DMS79 treated with DMSO at 0.1 percent for 48 hours (cell line): Measurements from ENCODE around the gene TTBK1.

Experiments
- DNase-seq: peaks from one replicate; lab custom pipeline; 2025; lab: John Stamatoyannopoulos, UW

TTBK1 gene

GRCh38 chr6:43223175-43223574 lies 20.1 kb upstream of the TTBK1 start:
- DNase-seq = no peak

DNA sequence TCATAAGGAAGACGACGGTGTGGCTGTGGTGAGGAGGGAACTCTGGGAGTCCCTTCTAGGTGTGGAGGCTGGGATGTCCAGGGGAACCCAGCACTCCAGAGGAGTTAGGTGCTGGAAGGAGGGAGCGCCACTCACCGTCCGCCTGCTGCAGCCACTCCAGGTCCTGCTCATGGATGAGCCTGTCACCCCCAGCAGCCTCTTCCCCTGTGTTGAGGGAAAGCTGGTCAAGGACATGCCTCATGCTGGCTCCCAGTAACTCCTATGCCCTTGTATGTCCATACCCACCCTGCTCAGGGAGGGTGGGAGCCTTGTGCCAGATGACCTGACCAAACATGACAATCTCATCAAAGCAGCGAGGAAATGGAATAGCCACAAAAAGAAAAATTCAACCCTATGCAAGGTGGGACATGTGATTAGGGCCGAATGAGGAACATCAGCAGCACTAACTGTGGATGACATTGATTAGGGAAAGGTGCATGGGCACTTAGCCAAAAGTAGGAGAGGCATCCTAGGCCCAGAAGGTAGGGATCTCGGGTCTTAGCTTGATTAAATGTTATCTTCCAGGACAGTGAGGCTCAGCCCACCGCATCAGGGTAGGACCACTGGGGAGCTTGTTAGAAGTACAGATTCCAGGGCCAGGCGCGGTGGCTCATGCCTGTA lies 17.0 kb upstream of the TTBK1 start:
- DNase-seq = no peak

GRCh38 chr6:43228951-43229802 lies 14.1 kb upstream of the TTBK1 start, which contains the start of gene DNPH1:
Gene DNPH1 (minus strand): TSS chr6:43229481. CDS start chr6:43229456, 25 bp downstream.
- peak; percentile 73 for DNase-seq

DNA sequence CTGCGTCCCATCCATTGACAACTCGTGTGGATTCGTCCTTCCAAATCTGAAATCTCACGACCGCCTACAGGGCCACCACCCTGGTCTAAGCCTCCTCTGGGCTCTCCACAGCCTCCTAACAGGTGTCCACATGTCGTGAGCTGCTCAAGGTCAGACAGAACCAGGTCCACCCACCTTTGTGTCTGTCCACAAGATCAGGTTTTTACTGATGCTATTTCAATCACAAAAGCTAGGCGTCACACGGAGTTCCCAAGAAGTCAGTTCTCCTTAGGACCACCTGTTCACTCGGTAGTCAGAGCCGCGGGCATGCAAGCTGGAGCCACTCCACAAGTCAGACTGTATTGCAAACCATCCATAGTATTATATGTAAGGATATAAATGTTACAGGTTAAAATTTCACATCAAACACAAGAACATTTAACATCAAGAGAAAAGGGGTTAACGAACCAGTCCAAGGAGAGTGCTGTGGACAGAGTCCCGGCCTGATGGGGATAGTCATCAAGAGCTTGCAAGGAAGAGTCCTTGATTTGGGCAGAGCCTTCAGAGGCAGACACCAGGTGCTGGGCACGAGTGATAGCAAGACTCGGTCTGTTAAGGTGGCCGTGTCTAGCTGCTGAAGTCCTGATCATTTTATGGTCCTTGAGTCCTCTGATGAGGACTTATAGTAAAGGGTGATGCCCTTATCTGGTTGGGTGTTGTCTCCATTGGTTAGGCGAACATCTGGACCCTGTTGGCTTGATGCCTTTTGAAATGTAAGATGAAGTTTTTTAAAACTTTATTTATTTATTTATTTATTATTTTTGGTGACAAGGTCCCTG lies 13.3 kb upstream of the TTBK1 start:
- DNase-seq = no peak

DNA sequence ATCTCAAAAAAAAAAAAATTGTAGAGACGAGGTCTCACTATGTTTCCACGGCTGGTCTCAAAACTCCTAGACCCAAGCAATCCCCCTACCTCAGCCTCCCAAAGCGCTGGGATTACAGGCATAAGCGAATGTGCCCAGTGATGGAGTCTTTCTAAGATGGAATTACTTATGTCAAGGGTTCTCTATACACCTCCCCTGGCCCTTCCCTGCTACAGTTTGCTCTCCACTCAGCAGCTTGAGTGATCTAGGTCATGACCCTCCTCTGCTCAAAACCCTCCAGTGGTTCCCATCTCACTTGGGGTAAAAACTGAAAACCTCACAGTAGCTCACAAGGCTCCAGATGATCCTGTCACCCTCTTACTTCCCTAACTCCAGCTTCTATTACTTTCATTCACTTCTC lies 12.2 kb upstream of the TTBK1 start:
- no peak for DNase-seq

DNA sequence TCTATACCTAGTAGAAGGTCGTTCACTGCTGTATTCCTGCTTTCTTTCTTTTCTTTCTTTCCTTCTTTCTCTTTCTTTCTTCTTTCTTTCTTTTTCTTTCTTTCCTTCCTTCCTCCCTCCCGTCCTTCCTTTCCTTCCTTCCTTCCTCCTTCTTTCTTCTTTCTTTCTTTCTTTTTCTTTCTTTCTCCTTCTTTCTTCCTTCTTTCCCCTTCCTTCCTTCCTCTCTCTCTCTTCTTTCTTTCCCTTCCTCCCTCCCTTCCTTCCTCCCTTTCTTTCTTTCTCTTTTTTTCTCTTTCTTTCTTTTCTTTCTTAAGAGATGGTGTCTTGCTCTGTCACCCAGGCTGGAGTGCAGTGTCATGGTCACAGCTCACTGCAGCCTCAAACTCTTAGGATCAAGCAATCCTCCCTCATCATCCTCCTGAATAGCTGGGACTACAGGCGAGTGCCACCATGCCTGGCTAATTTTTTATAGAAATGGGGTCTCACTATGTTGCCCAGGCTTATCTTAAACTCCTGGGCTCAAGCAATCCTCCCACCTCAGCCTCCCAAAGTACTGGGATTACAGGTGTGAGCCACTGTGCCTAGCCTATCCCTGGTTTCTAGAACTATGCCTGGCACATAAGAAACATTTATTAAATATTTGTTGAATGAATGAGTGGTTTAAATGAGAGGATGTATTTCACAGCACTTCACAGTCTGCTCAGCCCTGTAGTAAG lies 11.4 kb upstream of the TTBK1 start:
- no peak for DNase-seq

GRCh38 chr6:43235841-43236240 lies 7.4 kb upstream of the TTBK1 start:
- no peak for DNase-seq

GRCh38 chr6:43239054-43239453 lies 4.2 kb upstream of the TTBK1 start:
- DNase-seq = no peak

DNA sequence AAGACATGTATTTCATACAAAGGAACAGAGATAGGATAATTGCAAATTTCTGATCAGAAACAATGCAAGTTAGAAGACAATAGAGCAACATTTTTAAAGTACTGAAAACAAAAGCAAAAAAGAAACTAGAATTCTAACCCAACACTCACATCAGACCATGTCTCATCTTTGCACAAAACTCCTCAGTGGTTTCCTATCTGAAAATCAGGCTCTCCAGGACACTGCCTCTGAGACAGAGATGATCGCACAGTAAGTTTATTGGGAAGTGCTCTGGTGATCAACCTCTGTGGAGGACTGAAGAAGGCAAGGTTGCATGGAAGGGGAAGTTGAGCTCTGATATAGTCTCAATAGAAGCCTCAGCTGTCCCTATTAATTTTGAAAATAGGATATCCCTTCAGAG lies 2.3 kb upstream of the TTBK1 start:
- no peak for DNase-seq

GRCh38 chr6:43241446-43241845 lies 1.8 kb upstream of the TTBK1 start:
- no peak for DNase-seq

- DNase-seq = no peak
Measured at GRCh38 chr6:43243664-43244321, 512 bp downstream of the TTBK1 start.

DNA sequence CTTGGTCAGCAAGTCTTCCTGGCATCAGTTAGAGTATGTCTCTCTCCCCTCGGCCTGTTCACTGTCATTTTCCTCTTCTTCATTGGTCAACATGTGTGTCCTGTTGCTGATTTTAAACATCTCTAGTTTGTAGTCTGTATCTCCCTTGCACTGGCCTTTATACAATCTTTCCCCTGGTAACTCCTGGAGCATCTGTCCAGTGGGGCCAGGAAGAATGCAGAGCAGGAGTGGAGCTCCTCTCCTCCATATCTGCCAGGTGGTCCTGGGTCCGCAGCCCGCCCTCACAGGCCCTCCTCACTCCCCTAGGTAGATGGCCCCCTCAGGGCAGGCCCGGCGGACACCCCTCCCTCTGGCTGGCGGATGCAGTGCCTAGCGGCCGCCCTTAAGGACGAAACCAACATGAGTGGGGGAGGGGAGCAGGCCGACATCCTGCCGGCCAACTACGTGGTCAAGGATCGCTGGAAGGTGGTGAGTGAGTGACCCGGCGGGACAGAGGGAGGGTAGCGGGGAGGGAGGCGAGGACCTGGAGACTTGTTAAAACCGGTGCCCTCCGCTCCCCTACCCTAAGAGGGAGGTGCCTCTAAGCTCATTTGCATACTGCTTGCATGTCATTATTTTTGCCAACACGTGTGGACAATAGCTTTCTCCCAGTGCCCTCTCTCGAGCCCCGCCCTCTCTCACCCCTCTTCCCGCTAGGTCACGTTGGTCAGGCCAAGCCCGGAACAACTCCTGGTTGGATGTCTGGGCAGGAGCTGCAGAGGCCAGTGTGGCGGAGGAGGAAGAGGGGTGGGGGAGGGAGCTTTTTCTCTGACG lies 3.2 kb downstream of the TTBK1 start:
- peak; percentile 75 for DNase-seq

DNA sequence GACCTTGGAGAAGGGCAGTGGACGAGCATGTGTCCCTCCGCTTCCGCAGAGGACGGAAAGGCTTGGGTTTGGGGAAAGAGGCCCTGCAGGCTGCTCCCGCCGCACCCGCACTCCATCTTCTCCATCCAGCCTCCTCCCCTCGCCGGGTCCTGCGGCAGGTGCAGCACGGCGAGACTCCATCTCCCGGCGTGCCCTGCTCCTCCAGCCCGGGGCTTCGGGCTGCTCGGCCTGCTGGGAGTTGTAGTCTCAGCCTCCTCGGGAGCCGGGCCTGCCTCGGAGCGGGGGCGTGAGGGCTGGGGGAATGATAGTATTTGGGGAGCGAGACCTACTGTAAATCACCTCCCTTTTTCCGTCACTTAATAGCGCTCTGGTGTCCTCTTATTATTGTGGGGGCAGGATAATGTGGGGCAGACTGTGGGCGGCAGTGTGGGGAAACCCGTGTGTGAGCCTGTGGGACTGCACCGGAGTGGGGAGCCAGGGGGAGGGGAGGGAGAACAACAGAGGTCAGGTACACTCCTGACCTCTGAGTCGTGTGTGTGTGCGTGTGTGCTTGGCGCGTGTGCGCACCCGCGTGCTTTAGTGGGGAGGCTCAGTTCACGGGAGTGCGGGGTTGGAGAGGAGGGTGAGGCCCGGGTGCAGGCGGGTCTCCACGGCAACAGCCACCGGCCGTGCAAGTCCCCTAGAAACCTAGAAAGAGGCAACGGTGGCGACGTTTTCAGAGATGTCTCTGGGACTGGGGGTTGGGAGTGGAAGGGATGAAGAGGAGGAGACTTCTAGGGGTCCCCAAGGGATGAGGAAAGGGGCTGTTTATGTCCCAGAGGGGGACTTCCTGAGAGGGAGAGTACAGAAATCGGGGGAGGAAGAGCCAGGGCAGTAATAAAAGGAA lies 4.1 kb downstream of the TTBK1 start:
- DNase-seq = peak; percentile 75

GRCh38 chr6:43248101-43248500 lies 4.8 kb downstream of the TTBK1 start:
- no peak for DNase-seq

DNA sequence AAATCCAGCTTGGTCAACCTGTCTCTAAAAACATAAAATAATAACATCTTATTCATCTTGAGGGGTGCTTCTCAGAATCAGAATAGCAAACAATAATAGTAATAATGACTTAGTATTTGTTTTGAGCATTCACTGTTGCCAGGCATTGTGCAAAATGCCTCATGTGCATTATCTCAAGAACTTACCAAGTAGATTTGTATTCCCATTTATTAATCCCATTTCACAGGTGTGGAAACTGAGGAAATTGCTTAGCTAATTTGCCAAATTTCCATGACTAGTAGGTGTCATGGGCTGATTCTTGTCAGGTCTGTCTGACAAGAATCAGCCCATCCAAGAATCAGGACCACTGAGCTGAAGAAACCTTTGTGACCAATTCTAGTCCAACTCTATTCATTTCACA lies 5.5 kb downstream of the TTBK1 start:
- no peak for DNase-seq

DNA sequence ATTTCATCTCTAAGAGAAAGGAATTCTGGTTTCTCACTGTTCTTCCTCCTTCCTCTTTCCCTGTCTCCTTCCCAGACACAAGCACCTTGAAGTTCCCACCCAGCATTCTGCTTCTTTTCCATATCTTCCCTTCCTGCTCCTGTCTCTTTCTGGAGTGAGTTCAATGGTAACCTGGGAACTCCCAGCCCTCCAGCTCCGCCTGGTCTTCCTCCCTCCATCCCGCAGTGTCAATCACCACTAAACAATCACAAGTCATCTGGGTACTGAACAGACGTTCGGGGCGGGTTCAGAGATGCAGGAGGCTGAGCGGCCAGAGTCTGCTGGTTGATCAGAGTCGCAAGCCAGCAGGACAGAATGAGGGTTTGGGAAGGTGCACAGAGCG lies 7.7 kb downstream of the TTBK1 start:
- DNase-seq = no peak

DNA sequence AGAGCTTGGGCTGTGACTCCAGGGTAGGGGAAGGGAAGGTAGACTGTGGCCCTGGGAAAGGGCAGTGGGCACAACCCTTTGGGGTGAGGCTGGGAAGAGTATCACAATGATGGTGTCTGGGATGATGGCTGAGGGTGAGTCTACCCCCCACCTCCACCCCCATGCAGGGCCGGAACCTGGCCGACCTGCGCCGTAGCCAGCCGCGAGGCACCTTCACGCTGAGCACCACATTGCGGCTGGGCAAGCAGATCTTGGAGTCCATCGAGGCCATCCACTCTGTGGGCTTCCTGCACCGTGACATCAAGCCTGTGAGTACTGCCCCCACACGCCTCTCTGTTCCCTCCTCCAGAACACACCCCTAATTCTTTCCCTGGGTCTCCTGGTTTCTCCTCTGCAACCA lies 10.1 kb downstream of the TTBK1 start:
- no peak for DNase-seq

DNA sequence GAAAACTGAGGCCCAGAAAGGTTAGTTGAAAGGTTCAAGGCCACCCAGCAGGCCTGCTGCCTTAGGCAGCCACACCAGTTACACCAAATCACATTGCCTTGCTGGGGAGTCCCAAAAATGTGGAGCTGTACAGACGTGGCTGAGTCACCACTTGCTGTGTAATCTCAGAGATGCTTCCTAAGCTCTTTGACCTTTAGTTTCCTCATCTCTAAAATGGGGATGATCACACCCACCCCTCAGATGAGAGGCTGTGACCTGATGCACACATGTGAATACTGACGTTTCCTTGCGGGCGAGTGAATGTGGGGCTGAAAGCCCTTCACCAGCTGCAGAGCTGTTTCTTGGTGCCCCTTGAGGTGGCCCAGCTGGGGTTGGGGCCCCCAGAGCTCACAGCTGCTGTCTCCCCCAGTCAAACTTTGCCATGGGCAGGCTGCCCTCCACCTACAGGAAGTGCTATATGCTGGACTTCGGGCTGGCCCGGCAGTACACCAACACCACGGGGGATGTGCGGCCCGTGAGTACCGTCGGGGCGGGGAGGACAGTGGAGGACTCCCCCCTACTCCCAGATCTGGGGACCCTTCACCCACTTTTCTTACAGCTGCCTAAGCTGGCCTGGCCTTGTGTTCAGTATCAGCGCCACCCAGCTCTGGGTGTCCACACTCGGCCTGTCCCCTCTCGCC lies 11.0 kb downstream of the TTBK1 start:
- no peak for DNase-seq

- no peak for DNase-seq
Measured at GRCh38 chr6:43254846-43255245, 11.6 kb downstream of the TTBK1 start.
